ENCODE results near the gene CCBE1.

GRCh38 chr18:59500765-59501164, 196.5 kb downstream of the CCBE1 start:
- TF ChIP-seq CTCF (IDR thresholded peaks at IDR 0.05; ENCODE audit: insufficient read depth, low read length) (no peak), REST (IDR thresholded peaks at IDR 0.05; ENCODE audit: insufficient replicate concordance, low read depth) (no peak), POLR2AphosphoS5 (IDR thresholded peaks at IDR 0.05; ENCODE audit: low read depth) (no peak)

All from HL-60 (cell line).